Stimulated activated memory B cell treated with anti-CD40 and anti-IgM and Interleukin-4, amounts not matched to agents 10 μg/mL and 1 μg/mL and 100 μg/mL, for 72 hours (primary cell): Measurements from ENCODE around the gene POLR1A.

Experiments used
- ATAC-seq: fragments of 150-1000 bp; cut with Tn5 transposase; 2 replicates; pipeline ENCODE4 v1.10.0; 2021
- H3K27ac Mint-ChIP-seq: one replicate; pipeline ENCODE4 v1.8.0; 2022; ENCODE audit warnings: mild to moderate bottlenecking, mixed read lengths
- H3K27me3 Mint-ChIP-seq: one replicate; pipeline ENCODE4 v1.8.0; 2022; ENCODE audit warnings: mixed read lengths
- H3K36me3 Mint-ChIP-seq: one replicate; pipeline ENCODE4 v1.8.0; 2022; ENCODE audit warnings: mixed read lengths
- H3K4me1 Mint-ChIP-seq: one replicate; pipeline ENCODE4 v1.8.0; 2022; ENCODE audit warnings: mixed read lengths
- H3K4me3 Mint-ChIP-seq: one replicate; pipeline ENCODE4 v1.8.0; 2022; ENCODE audit warnings: mild to moderate bottlenecking, moderate library complexity, mixed read lengths
- H3K9me3 Mint-ChIP-seq: one replicate; pipeline ENCODE4 v1.8.0; 2022; ENCODE audit warnings: mixed read lengths

POLR1A gene

DNA sequence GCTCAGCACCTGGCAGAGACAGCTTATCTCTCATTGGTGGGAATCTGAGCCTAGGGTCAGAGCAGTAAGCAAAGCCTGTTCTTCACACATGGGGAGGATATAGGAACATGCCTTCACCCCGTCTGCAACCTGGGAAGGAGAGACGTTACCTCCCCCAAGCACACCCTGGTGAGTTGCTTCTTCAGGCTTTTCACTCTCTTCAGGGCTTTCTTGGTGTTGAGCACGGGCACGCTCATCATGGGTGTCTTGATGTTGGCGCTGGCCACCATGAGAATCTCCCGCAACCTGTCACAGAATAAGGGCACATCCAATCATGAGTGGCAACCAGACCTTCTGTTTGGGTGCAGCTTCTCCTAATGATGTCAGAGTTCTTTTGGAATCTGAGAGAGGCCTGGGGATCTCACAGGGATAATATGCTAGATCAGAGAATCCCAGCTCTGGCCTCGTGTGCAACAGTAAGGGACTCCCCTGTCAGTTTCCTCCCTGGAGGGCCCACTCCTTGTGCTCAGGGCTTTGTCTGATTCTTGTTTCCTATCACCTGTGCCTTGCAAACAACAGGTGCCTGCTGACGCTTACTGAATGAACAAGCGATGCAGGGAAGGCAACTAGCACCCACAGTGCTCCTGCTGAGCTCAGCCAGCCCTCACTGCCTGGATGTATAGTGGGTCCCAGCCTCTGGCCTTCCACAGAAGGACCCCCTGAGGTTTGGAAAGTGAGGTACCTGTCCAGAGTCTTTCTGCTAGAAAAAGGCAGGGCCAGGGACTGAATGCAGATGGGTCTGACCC lies 66.3 kb downstream of the POLR1A start:
- ATAC-seq: no peak
- Mint-ChIP-seq H3K4me3 (no peak overlapping the region), H3K27me3 (no peaks in the 10 kb centered on the region), H3K36me3 (peaks cover 60% of the 10 kb centered on the region), H3K4me1 (peaks cover 52% of the 10 kb centered on the region), H3K27ac (peak overlapping the region; percentile 93), H3K9me3 (no peaks in the 10 kb centered on the region)

DNA sequence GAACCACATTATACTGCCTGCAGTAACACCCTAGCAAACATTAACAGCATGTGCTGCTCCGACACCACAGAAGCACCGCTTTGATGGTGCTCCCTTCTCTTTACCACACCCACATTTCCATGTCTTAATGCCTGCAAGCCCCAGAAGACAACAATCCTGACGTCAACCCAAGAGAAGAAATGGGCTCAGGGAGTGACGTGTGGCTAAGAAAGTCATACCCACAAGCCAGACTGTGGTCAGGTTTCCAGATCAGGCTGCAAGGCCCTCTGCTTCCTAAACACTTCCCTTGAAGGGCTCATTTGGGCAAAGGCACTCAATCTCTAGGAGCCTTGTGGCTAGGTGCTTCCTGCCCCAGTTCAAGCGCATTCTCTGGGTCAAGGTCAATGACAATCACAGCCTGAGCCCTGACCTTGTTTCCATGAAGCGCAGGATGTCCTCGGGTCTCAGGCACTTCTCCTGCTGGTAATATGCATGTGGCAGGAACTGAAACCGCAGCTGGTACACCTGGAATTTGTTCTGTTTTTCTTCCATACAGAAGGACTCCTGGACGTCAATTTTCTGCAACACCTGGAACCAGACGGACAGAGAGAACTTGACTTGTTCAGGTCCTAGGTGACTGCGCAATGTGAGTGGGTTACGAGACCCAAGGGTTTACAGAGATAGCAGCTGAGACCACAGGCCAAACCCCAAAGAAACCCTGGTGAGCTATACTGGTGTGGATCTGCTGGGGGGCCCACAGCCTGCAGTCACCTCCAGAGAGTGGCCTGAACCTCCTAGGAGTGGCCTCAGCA lies 67.2 kb downstream of the POLR1A start:
- peaks cover 58% of the 10 kb centered on the region for H3K4me1 Mint-ChIP-seq
- peak; percentile 26 for ATAC-seq
- no peaks in the 10 kb centered on the region for H3K9me3 Mint-ChIP-seq
- no peaks in the 10 kb centered on the region for H3K27me3 Mint-ChIP-seq
- peak overlapping the region; percentile 93 for H3K27ac Mint-ChIP-seq
- H3K36me3 Mint-ChIP-seq: peaks cover 63% of the 10 kb centered on the region
- peak overlapping the region; percentile 7 for H3K4me3 Mint-ChIP-seq

DNA sequence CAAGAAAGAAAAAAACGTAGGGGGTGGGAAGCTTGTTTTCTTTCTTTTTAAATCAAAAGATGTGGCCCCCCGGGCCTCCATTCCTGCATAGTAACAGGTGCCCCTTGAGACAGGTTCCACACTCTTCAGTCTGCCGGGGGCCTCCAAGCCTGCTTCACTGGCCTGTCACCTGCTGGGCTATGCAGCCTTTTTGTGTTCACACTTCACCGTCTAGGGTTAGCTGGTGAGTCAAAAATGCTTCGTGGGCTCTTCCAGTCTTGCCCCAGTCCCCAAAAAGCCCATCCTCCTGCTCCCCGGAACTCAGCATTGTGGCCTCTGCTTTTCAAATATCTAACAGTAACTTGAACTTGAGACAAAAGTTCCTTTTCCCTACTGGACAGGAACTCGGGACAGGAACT lies 67.9 kb downstream of the POLR1A start:
- no peaks in the 10 kb centered on the region for H3K27me3 Mint-ChIP-seq
- no peak for ATAC-seq
- H3K36me3 Mint-ChIP-seq: peaks cover 62% of the 10 kb centered on the region
- H3K4me1 Mint-ChIP-seq: peaks cover 58% of the 10 kb centered on the region
- peak overlapping the region; percentile 93 for H3K27ac Mint-ChIP-seq
- H3K9me3 Mint-ChIP-seq: no peaks in the 10 kb centered on the region
- peak overlapping the region; percentile 41 for H3K4me3 Mint-ChIP-seq

DNA sequence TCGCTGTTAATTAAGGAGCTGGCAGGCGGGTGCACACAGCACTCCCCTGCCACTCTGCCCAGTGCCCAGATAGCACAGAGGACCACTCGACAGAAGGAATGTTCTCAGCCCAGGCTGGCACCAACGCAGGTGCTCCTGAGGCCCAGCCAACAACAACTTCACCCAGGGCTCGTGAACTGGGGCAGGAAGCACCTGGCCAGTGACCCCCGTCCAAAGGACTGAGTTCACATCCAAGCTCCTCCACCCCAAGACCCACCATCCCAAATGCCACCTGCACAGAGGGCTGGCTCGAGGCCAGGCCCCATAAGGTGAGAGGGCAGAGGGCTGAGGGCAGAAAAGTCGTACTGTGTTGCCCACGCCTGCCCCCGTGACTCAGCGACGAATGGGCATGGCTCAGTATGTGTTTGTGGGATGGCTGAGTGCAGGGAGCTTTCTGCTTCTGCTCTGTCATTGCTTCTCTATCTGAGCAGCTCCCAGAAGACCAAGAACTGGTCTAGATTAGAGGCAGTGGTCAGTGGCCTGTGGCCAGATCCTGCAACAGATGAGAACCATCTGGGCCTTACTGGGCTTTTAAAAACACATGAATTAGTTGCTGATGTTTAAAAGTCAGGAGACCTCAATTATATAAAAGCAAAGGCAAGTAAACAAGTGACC lies 68.4 kb downstream of the POLR1A start:
- peak overlapping the region; percentile 41 for H3K4me3 Mint-ChIP-seq
- peaks cover 62% of the 10 kb centered on the region for H3K36me3 Mint-ChIP-seq
- H3K27me3 Mint-ChIP-seq: no peaks in the 10 kb centered on the region
- peak overlapping the region; percentile 93 for H3K27ac Mint-ChIP-seq
- H3K4me1 Mint-ChIP-seq: peaks cover 58% of the 10 kb centered on the region
- ATAC-seq: no peak
- no peaks in the 10 kb centered on the region for H3K9me3 Mint-ChIP-seq

DNA sequence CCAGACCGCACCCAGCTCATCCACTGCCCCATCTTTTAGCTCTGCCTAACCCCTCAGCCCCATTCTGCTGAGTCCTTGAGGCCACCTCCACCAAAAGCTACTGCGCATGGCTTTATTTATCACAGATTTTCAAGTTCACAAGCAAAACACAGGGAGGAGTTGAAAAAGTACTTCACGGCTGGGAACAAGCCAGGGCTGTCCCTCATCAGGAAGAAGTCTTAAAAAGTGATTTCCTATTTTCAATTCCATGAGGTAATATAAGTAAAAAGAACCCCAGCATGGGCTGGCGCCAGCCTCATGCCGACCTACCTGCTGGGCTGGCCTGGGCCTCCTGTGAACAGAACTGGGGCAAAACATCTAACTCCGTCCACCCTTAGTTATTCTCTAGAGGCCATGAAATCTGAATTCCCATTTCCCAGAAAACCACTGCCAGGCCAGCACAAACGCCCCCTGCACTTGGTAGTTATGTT lies 69.0 kb downstream of the POLR1A start:
- Mint-ChIP-seq H3K27ac (peak overlapping the region; percentile 93), H3K4me1 (peaks cover 58% of the 10 kb centered on the region), H3K36me3 (peaks cover 64% of the 10 kb centered on the region), H3K4me3 (peak overlapping the region; percentile 21), H3K27me3 (no peaks in the 10 kb centered on the region), H3K9me3 (no peaks in the 10 kb centered on the region)
- ATAC-seq: no peak

DNA sequence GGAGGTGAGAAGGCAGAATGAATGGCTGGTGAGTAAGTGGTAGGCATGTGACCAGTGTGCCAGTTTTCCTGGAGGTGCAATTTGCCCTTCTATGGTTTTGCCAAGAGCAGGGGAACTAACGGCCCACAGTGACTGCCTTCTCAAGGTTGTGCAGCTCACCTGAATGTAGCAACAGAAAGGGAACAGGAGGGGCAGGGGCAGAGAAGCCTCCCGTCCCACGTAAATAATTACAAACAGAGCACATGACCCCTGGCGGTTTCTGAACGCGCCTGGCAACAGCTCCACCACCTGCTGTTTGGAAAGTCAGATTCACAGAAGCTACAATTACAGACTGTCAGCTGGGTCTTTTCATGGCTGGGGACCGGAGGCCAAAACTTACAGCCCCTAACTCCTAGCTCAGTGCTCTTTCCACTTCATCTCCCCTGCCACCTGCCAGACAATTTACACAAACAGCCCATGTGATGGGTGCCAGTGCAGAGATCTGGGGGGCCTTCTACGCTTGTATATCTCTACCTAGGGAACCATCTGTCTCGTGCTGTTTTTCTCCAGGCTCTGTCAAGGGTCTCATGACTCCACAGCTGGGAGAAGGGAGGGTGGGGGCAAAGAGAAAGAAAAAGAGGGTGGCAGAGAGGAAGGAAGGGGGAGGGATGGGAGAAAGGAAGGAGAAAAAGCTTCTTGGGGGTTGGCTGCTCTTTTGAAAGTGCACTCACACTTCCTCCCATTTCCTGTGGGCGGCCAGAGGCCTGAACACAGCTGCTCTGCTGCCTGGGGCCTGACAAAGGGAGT lies 69.6 kb downstream of the POLR1A start:
- H3K27me3 Mint-ChIP-seq: no peaks in the 10 kb centered on the region
- H3K36me3 Mint-ChIP-seq: peaks cover 64% of the 10 kb centered on the region
- peak overlapping the region; percentile 21 for H3K4me3 Mint-ChIP-seq
- H3K9me3 Mint-ChIP-seq: no peaks in the 10 kb centered on the region
- ATAC-seq: peak; percentile 92
- H3K4me1 Mint-ChIP-seq: peaks cover 58% of the 10 kb centered on the region
- peak overlapping the region; percentile 93 for H3K27ac Mint-ChIP-seq

DNA sequence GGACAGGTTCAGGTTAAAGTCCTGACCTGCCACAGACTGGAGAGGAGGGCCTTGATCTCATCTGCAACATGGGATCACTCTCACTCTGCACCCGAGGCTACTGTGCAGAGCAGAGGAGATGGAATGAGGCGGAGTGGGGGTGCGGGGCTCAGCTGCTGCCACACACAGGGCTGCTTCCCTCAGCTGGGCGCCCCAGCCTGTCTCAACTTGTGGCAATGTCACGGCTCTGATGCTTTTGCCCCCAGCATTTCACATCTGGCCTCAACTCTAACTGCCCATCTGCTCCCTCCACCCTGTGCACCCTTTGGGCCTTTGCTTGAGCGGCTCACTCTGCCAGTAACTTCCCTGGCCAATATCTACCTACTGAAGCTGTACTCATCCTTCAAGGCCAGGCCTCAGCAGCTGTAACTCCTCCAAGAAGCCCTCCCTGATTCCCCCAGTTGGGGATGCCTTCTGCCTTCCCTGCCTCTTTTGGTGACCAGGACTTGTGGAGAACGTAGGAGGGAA lies 70.3 kb downstream of the POLR1A start:
- ATAC-seq: no peak
- no peaks in the 10 kb centered on the region for H3K9me3 Mint-ChIP-seq
- peaks cover 66% of the 10 kb centered on the region for H3K36me3 Mint-ChIP-seq
- H3K4me3 Mint-ChIP-seq: peak overlapping the region; percentile 21
- H3K27ac Mint-ChIP-seq: peak overlapping the region; percentile 93
- peaks cover 58% of the 10 kb centered on the region for H3K4me1 Mint-ChIP-seq
- H3K27me3 Mint-ChIP-seq: no peaks in the 10 kb centered on the region

DNA sequence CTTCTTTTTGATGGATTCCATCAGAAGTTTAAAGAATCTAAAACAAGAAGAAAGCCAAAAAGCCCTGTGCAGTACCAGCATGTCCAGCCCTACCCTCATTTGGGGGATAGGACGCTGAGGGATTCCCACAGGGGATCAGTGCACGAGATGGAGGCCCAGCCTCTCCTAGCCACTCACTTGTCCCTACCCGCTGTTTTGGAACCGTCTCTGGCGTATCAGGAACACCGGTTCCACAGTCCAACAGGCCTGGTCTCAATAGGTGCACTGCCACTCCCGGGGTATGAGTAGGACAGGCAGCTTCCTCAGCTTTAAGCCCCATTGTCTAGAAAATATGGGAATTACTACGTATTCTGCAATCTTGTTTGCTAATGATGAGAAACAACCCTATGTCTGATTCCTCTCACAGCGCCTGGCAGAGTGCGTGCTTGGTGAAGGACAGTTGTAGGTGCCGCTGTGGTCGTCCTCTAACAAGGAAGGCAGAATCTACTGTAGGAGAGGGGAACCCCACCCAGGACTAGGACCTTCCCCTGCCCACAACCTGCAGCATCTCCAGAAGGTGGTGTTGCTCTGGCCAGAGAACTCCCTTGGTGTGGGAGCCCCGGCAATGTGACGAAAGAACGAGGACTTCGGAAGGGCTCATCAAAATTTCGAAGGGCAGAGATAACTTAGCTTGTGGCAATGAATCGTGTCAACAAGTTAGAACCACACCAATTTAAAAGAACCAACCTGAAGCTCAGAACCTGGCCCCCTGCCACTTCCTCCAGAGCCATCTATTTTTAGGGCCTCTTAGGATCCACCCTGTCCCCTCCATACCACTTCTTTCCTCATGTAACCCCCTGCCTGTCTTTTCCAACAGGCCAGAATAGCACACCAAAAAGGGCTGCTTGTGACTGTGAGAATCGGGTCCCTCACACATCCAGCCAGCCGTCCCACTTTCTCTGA lies 71.7 kb downstream of the POLR1A start:
- H3K36me3 Mint-ChIP-seq: peaks cover 73% of the 10 kb centered on the region
- no peaks in the 10 kb centered on the region for H3K9me3 Mint-ChIP-seq
- peaks cover 52% of the 10 kb centered on the region for H3K4me1 Mint-ChIP-seq
- ATAC-seq: no peak
- H3K27ac Mint-ChIP-seq: peak overlapping the region; percentile 93
- H3K4me3 Mint-ChIP-seq: no peak overlapping the region
- no peaks in the 10 kb centered on the region for H3K27me3 Mint-ChIP-seq

DNA sequence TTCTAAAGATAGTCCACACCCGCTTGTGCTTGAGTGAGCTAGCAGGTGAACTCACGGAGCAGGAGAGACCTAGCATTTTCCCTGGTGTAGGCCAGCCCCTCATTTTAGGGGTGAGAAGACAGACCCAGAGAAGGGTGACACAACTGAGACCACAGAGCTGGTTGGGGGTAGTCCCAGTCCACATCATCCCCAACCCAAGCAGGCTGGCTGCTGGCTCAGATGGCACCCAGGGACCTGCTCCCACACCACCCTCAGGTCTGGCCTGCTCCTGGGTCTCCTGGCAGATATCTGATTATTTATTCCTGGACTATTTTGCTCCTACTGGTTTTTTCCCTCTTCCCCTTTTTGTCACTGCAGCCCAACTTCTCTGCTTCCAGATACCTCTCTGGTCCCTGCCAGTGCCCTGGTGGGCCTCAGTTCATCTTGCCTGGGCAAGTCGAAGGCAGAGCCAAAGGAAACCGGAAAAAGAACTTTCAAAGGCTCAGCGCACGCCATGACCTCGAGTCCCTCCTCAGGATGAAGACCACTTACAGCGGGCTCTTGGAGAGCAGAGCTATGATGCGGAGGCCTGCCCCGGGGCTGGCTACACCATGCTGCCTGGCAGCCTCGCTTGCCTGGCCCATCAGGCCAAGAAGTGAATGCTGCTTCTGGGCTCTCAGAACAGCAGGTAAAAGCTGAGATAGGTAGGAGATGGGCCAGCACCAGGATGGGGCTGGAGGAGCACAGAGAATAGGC lies 72.7 kb downstream of the POLR1A start:
- Mint-ChIP-seq H3K27ac (peak overlapping the region; percentile 93), H3K4me3 (no peak overlapping the region), H3K4me1 (peaks cover 46% of the 10 kb centered on the region), H3K36me3 (peaks cover 75% of the 10 kb centered on the region), H3K27me3 (no peaks in the 10 kb centered on the region), H3K9me3 (no peaks in the 10 kb centered on the region)
- no peak for ATAC-seq

DNA sequence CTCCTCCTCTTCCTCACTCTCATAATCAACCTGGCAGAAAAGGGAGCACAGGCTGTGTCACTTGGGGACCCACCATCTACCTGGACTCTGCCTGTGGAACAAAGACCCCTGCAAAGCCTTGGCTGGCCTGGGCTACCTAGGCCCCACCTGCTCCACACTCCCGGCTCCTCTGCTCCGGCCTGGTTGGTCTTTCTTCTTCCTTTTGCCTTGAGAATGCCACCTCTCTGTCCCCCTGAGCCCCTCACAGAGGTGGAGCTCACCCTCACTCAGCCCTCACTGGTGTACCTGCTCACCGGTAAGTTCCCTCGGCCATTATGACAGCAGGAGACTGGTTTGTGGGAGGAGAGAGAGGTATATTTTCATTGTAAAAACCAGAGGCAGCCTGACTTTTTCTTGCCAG lies 74.1 kb downstream of the POLR1A start:
- H3K36me3 Mint-ChIP-seq: peaks cover 82% of the 10 kb centered on the region
- peak overlapping the region; percentile 41 for H3K27ac Mint-ChIP-seq

DNA sequence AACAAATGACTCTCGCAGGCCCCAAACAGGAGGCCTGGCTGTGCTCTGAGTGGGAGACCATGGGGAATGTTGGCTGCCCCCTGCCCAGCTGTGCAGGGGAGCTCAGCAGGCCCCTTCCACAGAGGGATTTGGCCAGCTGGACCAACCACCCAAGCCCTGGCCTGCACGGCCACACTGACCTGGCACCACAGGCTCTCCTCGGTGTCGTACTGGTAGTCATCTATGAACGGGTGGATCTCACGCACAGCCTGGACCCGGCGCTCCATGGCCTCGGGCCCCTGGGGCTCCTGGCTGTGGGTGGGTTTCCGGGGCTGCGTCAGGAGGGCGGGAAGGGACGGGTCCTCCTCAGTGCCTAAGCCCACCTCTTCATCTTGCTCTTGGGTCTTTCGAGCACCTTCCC lies 74.5 kb downstream of the POLR1A start:
- H3K27me3 Mint-ChIP-seq: no peaks in the 10 kb centered on the region
- peaks cover 35% of the 10 kb centered on the region for H3K4me1 Mint-ChIP-seq
- H3K9me3 Mint-ChIP-seq: no peaks in the 10 kb centered on the region
- H3K36me3 Mint-ChIP-seq: peaks cover 87% of the 10 kb centered on the region
- H3K4me3 Mint-ChIP-seq: no peak overlapping the region
- H3K27ac Mint-ChIP-seq: peak overlapping the region; percentile 41
- ATAC-seq: no peak

More for the DNA sequence above, 74.1 kb downstream of the POLR1A start:
- Mint-ChIP-seq H3K27me3 (no peaks in the 10 kb centered on the region), H3K4me1 (peaks cover 39% of the 10 kb centered on the region), H3K9me3 (no peaks in the 10 kb centered on the region), H3K4me3 (no peak overlapping the region)
- ATAC-seq: no peak

DNA sequence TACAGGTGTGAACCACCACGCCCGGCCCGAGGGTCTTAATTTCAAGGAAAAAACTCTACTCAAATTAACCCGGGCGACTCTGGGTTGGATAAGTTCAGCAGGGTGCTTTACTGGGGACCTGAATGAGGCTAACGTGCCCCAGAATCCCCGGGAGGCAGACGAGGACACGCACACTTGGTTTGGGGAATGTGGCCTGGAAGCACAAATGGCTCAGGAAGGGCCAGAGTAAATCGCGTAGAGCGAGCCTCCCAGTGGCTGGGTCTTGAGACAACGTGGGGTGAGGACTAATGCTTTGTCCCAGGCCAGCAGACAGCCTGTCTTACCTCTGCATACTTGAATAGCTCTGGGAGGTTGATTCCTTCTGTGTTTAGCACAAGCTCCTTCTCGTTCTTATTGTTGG lies 75.8 kb downstream of the POLR1A start:
- Mint-ChIP-seq H3K36me3 (peaks cover 97% of the 10 kb centered on the region), H3K27me3 (no peaks in the 10 kb centered on the region), H3K9me3 (no peaks in the 10 kb centered on the region), H3K4me1 (peaks cover 22% of the 10 kb centered on the region), H3K4me3 (no peak overlapping the region), H3K27ac (peak overlapping the region; percentile 40)
- ATAC-seq: no peak

DNA sequence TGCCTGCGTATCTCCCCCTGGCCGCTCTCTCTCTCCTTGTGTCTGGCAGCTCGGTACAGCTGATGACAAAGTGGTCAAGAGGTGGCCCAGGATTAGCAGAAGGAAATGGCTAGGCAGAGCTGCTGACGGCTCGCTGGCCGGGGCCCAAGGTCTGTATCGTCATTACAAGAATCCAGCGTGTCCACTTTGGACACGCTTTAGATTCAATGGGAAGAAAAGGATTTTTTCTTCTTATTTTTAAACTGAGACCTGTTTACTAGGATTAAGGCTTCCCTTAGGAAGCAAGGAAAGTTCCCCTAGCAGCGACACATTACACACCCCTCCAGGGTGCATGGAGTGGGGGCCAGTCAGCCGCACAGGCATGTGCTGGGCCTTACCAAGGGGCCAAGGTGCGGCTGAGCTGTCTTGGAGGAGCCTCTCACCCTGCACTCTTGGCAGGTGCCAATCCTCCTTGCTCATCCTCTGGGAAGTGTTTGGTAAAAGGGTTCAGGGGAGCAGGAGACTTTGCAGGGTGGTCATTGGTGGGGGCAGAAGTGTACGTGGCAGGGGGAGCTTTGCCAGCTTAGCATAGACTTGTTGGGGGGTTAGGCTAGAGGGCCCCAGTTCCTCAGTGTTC lies 76.8 kb downstream of the POLR1A start:
- ATAC-seq: no peak
- Mint-ChIP-seq H3K4me3 (no peak overlapping the region), H3K27me3 (no peaks in the 10 kb centered on the region), H3K4me1 (peaks cover 18% of the 10 kb centered on the region), H3K27ac (peak overlapping the region; percentile 49), H3K9me3 (no peaks in the 10 kb centered on the region), H3K36me3 (peaks cover 94% of the 10 kb centered on the region)
